OCI-LY3 (cell line): ENCODE measurements around the gene RAD51B.

Source experiments
- H2AFZ ChIP-seq: fragments of 200-600, 300-600 bp; shearing (Covaris generic); 2 replicates; pipeline ENCODE4 v1.6.0; 2014; ENCODE audit warnings: antibody characterized with exemption, low read depth, low read length
- H3K27ac ChIP-seq: fragments of 200-600, 300-600 bp; sonication (generic); 2 replicates; pipeline ENCODE4 v1.5.1; 2014; ENCODE audit warnings: mild to moderate bottlenecking, low read length, moderate library complexity, mixed read lengths
- H3K27me3 ChIP-seq: fragments of 200-600, 300-600 bp; sonication (generic); 2 replicates; pipeline ENCODE4 v1.6.1; 2014; ENCODE audit warnings: low read depth, low read length, mixed read lengths
- H3K36me3 ChIP-seq: fragments of 200-600, 300-600 bp; sonication (generic); replicated peaks from 2 replicates; pipeline ENCODE3; 2014; ENCODE audit warnings: low read depth, low read length, mixed read lengths
- H3K4me1 ChIP-seq: fragments of 300-600, 200-600 bp; sonication (generic); 2 replicates; pipeline ENCODE4 v1.6.1; 2014; ENCODE audit warnings: low read length, mixed read lengths
- H3K4me2 ChIP-seq: fragments of 200-600, 300-600 bp; sonication (generic); 2 replicates; pipeline ENCODE4 v1.6.1; 2014; ENCODE audit warnings: low read length, mixed read lengths
- H3K4me3 ChIP-seq: fragments of 300-600, 200-600 bp; sonication (generic); 2 replicates; pipeline ENCODE4 v1.5.1; 2014; ENCODE audit warnings: antibody characterized with exemption, mild to moderate bottlenecking, low read length, moderate library complexity
- H3K79me2 ChIP-seq: fragments of 300-600, 200-600 bp; shearing (Covaris generic); 2 replicates; pipeline ENCODE4 v1.6.1; 2014; ENCODE audit warnings: mild to moderate bottlenecking, low read length, mixed read lengths
- H3K9ac ChIP-seq: fragments of 300-600, 200-600 bp; shearing (Covaris generic); 2 replicates; pipeline ENCODE4 v1.6.0; 2014; ENCODE audit warnings: mild to moderate bottlenecking, low read length, moderate library complexity
- H3K9me3 ChIP-seq: fragments of 200-600, 300-600 bp; shearing (Covaris generic); 2 replicates; pipeline ENCODE4 v1.6.1; 2014; ENCODE audit warnings: low read length, mixed read lengths; ENCODE audit not compliant: insufficient read depth
- H4K20me1 ChIP-seq: fragments of 200-600, 300-600 bp; sonication (generic); 2 replicates; pipeline ENCODE4 v1.6.1; 2016; ENCODE audit warnings: low read length, mixed read lengths; ENCODE audit not compliant: insufficient read depth
- EZH2phosphoT487 ChIP-seq: fragments of 200-600 bp; shearing (Covaris generic); IDR thresholded peaks from 2 replicates; pipeline ENCODE4 v1.6.1; 2018; ENCODE audit warnings: antibody characterized with exemption, mixed run types, low read depth
- TF ChIP-seq, protein P1 (sequence below): fragments of 200-600, 300-600 bp; sonication (generic); IDR thresholded peaks from 2 replicates; pipeline ENCODE4 v1.5.1; 2014; ENCODE audit warnings: antibody characterized with exemption, low read length, low read depth

Gene RAD51B

DNA sequence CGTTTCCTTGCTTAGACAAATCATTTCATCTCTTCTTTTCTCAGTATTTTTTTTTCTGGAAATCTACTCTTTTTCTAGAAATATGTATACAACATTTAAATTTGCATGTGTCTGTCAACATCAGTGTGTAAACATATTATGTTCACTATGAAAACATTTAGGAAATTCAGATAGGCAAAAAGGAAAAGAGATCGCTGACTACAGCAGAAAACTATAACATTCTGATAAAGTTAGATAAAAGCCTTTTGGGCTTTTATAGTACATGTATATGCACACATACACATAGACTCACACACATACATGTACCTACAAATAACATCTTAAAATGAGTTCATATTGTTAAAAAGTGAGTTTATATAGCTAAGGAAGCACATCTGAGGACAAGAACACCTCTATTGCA lies 142.1 kb downstream of the RAD51B start:
- peak overlapping the region; percentile 71 for H3K4me2 ChIP-seq
- peaks cover 25% of the 10 kb centered on the region for H3K4me1 ChIP-seq
- peak overlapping the region; percentile 13; the same call in 1 of the 2 replicates for H3K4me3 ChIP-seq
- H3K9ac ChIP-seq, result no peak overlapping the region
- no peaks in the 10 kb centered on the region for H4K20me1 ChIP-seq
- no peak for TF ChIP-seq EZH2phosphoT487
- TF ChIP-seq, protein P1, sequence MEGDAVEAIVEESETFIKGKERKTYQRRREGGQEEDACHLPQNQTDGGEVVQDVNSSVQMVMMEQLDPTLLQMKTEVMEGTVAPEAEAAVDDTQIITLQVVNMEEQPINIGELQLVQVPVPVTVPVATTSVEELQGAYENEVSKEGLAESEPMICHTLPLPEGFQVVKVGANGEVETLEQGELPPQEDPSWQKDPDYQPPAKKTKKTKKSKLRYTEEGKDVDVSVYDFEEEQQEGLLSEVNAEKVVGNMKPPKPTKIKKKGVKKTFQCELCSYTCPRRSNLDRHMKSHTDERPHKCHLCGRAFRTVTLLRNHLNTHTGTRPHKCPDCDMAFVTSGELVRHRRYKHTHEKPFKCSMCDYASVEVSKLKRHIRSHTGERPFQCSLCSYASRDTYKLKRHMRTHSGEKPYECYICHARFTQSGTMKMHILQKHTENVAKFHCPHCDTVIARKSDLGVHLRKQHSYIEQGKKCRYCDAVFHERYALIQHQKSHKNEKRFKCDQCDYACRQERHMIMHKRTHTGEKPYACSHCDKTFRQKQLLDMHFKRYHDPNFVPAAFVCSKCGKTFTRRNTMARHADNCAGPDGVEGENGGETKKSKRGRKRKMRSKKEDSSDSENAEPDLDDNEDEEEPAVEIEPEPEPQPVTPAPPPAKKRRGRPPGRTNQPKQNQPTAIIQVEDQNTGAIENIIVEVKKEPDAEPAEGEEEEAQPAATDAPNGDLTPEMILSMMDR, result no peak
- H3K79me2 ChIP-seq, result no peaks in the 10 kb centered on the region
- no peaks in the 10 kb centered on the region for H3K9me3 ChIP-seq
- H2AFZ ChIP-seq, result no peak overlapping the region
- H3K27ac ChIP-seq, result peak overlapping the region; percentile 23; the same call in 1 of the 2 replicates
- no peaks in the 10 kb centered on the region for H3K27me3 ChIP-seq
- peaks cover 4% of the 10 kb centered on the region for H3K36me3 ChIP-seq

DNA sequence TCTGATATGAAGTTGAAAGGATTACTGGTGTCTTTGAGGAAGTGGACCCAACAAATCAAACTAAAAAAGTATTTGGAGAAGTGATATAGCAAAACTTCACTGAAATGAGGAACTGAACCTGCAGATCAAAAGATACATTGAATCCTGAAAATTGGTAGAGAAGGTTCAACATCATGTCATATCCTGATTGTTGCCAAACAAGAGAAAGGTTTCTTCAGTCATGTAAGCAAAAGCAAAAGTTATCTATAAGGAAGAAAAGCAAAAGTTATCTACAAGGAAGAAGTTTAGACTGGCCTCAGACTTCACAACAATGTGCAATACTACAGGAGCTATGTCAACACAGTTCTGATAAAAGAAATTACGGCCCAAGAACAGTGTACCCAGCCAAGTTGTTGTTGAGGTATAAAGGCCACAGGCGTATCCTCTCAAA lies 142.7 kb downstream of the RAD51B start:
- Histone ChIP-seq H4K20me1 (no peaks in the 10 kb centered on the region), H3K4me3 (peak overlapping the region; percentile 45), H3K9me3 (no peaks in the 10 kb centered on the region), H2AFZ (no peak overlapping the region), H3K9ac (no peak overlapping the region), H3K4me2 (peak overlapping the region; percentile 71), H3K4me1 (peaks cover 25% of the 10 kb centered on the region), H3K36me3 (peaks cover 4% of the 10 kb centered on the region), H3K27me3 (no peaks in the 10 kb centered on the region), H3K27ac (peak overlapping the region; percentile 74), H3K79me2 (no peaks in the 10 kb centered on the region)
- TF ChIP-seq, protein P1, result no peak
- no peak for TF ChIP-seq EZH2phosphoT487

DNA sequence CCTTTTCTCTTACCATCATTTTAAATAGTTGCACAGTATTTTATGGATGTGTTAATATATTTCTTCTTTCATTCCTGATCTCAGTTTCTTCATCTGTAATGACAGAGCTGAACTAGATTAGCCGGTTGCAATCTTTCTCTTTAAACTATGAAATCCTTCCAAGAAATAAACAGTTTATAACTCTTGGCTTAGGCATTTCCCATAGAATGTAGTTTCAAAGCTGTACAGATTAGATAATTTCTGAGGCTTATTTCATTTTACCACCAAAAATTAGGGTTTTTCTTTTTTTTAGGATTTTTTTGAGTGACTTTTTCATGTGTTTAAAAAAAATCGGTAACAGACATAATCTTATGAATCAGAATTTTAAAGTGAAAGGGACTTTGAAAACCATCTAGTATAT lies 144.0 kb downstream of the RAD51B start:
- H2AFZ ChIP-seq, result no peak overlapping the region
- TF ChIP-seq EZH2phosphoT487, result no peak
- TF ChIP-seq, protein P1, result no peak
- peaks cover 4% of the 10 kb centered on the region for H3K36me3 ChIP-seq
- H3K9ac ChIP-seq, result no peak overlapping the region
- H3K79me2 ChIP-seq, result no peaks in the 10 kb centered on the region
- H3K4me3 ChIP-seq, result no peak overlapping the region
- H3K4me2 ChIP-seq, result peak overlapping the region; percentile 71; the same call in 1 of the 2 replicates
- peaks cover 25% of the 10 kb centered on the region for H3K4me1 ChIP-seq
- H3K27me3 ChIP-seq, result no peaks in the 10 kb centered on the region
- H3K27ac ChIP-seq, result no peak overlapping the region
- no peaks in the 10 kb centered on the region for H4K20me1 ChIP-seq
- H3K9me3 ChIP-seq, result no peaks in the 10 kb centered on the region

DNA sequence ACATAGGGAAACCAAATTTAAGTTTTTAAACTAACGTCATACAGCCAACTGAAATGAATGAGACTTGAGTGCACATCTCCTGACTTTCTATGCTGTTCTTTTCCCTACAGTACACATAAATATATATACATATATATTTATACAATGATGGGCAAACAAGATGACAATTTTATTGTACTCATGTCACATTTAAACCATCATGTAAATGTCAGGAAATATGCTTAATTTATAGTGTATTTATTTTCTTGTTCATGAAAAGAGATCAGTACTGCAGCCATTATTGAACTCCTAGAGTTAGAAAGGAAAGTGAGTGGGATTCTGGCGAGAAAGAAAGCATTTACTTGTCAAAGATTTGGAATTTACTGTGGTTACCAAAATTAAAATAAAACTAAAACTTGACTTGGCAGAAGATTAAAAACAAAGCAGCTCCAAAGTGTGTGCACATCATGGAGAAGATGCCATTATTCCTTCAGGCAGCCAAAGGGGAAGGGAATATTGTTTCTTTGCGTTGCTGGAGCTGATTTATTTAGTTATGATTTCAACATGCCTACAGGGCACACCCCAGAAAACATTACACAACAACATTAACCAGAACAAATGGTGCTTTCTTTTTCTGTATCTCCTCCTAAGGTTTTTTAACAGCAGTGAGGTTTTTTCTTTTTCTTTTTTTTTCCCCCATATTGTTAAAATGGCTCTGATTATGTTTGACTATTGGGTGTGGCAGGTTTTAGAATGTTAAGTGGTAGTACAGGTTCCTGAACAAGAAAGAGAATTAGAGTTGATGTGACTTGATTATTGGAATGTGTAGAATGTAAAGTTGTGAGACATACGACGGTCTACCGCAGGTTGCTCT lies 144.6 kb downstream of the RAD51B start:
- H3K4me2 ChIP-seq, result no peak overlapping the region
- H3K9ac ChIP-seq, result no peak overlapping the region
- no peaks in the 10 kb centered on the region for H3K79me2 ChIP-seq
- H3K27me3 ChIP-seq, result no peaks in the 10 kb centered on the region
- H3K36me3 ChIP-seq, result peaks cover 4% of the 10 kb centered on the region
- H4K20me1 ChIP-seq, result no peaks in the 10 kb centered on the region
- no peak for TF ChIP-seq EZH2phosphoT487
- TF ChIP-seq, protein P1, result no peak
- H3K4me3 ChIP-seq, result no peak overlapping the region
- no peaks in the 10 kb centered on the region for H3K9me3 ChIP-seq
- H3K4me1 ChIP-seq, result peaks cover 25% of the 10 kb centered on the region
- H2AFZ ChIP-seq, result no peak overlapping the region
- no peak overlapping the region for H3K27ac ChIP-seq
